Transverse colon (tissue), 4 donors: ENCODE results near the gene SMAD9. TPM values are rescaled to one million over a fixed set of nuclear protein-coding genes. Genes with fewer than 3 reads are reported as not detected.

Source experiments
- DNase-seq: peaks from one replicate; pipeline ENCODE4 v3.0.0-alpha.2; 2019
- H3K27ac ChIP-seq, 4 donors: fragments of 200-600 bp; sonication (generic); 2 replicates each; pipeline ENCODE4 v1.5.1; 2016 to 2018; ENCODE audit warnings: inconsistent platforms in 4 of 4
- H3K27me3 ChIP-seq: fragments of 200-600 bp; sonication (generic); 2 replicates; pipeline ENCODE4 v1.5.1; 2017; ENCODE audit warnings: inconsistent platforms
- H3K36me3 ChIP-seq, 4 donors: fragments of 200-600 bp; sonication (generic); 2 replicates each; pipeline ENCODE4 v1.5.1; 2017 to 2019; ENCODE audit warnings: inconsistent platforms in 4 of 4
- H3K4me1 ChIP-seq, 4 donors: fragments of 200-600 bp; sonication (generic); 2 replicates each; pipeline ENCODE4 v1.5.1; 2017 to 2020; ENCODE audit warnings: inconsistent platforms in 4 of 4
- H3K4me3 ChIP-seq, 4 donors: fragments of 200-600 bp; sonication (generic); 1 replicate in 1 of 4; 2 replicates in 3 of 4; pipeline versions ENCODE4 v1.5.1 to v1.6.1; 2017 to 2019; ENCODE audit warnings: inconsistent platforms in 4 of 4
- H3K9me3 ChIP-seq, 2 donors: fragments of 200-600 bp; sonication (generic); 2 replicates each; pipeline ENCODE4 v1.5.1; 2017 to 2019; ENCODE audit warnings: inconsistent platforms in 2 of 2
- EP300 ChIP-seq: sonication (generic); formaldehyde crosslinking; IDR thresholded peaks from one replicate; pipeline ENCODE4 v1.6.1; 2017; ENCODE audit warnings: antibody characterized with exemption, low read depth
- POLR2A ChIP-seq: fragments of 450-650 bp; IDR thresholded peaks from one replicate; pipeline ENCODE4 v1.6.1; 2016; ENCODE audit warnings: antibody characterized with exemption, mild to moderate bottlenecking, moderate library complexity
- POLR2AphosphoS5 ChIP-seq, 3 donors: sonication (generic); formaldehyde crosslinking; IDR thresholded peaks; one replicate each; pipeline ENCODE4 v1.6.1; 2016; ENCODE audit warnings: antibody characterized with exemption in 3 of 3
- WGBS, 2 donors: methylation state at CpG; one replicate each; pipeline ENCODE4 v1.1.5; 2018; ENCODE audit warnings: low coverage in 1 of 2; 5-methylcytosine and 5-hydroxymethylcytosine counted together
- in situ Hi-C, 4 donors: fragments of 200-750 bp; cut with MboI; loops; one replicate each; pipeline versions ENCODE4 v1.15.0 to v1.15.1; 2017; ENCODE audit warnings: low sequenced_read_pairs in 3 of 4, low pct_ligation_motif_present in 1 of 4, low pct_unique_long_range_greater_than_20kb in 1 of 4
- intact Hi-C: fragments of 100-400 bp; cut with DNase I; formaldehyde crosslinking; loops from one replicate; pipeline ENCODE4 v1.15.1; 2023; ENCODE audit warnings: low total_unique reads
- total RNA-seq, 4 donors: library from RNA; depleted of rRNA; stranded (reverse); fragments of >200 nt; gene quantifications; one replicate each; pipeline ENCODE4 v1.1.0, GENCODE V29; 2016
- TF ChIP-seq, protein P1 (sequence below), 5 experiments: fragments of 200-600 bp in 3 of 5; fragments of 450-650 bp in 2 of 5; sonication (generic) in 3 of 5; IDR thresholded peaks; 1 replicate in 2 of 5; 2 replicates in 3 of 5; pipeline ENCODE4 v1.5.1; 2016 to 2017; ENCODE audit warnings: antibody characterized with exemption in 5 of 5, inconsistent platforms in 3 of 5, mild to moderate bottlenecking in 2 of 5, moderate library complexity in 1 of 5

SMAD9 gene
- total RNA-seq, 4 donors from 2014 or later: 4.0 to 19.8 (median 9.8) TPM

DNA sequence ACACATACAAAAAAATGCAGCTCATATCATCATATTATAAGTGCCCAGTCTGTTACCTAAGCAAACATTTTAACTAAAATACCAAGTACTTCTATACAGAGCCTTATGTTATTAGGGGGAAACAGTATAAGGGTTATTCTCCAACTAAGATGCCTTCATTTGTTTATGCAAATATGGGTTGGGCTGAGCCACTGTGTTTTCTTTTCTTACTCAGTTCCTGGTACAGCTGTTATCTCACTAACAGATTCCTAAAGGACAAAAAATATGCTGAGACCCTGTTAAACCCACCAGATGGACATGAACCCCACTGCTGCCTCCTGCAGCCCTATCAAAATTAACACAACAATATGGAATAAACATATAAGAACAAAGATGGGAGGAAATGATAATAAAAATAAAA lies 34.5 kb upstream of the SMAD9 start:
- Histone ChIP-seq H3K4me1 (peaks cover 0 to 4% (median 0%) of the 10 kb centered on the region in 4 donors), H3K4me3 (no peak overlapping the region), H3K27ac (peak overlapping the region in 1 of 4 donors; percentile 3), H3K9me3 (no peaks in the 10 kb centered on the region), H3K36me3 (peaks cover 0 to 34% (median 13%) of the 10 kb centered on the region in 4 donors), H3K27me3 (no peaks in the 10 kb centered on the region)
- no peak for DNase-seq
- intact Hi-C loops (no loop called here), in situ Hi-C loops (no loop called here)
- no peak for TF ChIP-seq EP300
- TF ChIP-seq, protein P1, sequence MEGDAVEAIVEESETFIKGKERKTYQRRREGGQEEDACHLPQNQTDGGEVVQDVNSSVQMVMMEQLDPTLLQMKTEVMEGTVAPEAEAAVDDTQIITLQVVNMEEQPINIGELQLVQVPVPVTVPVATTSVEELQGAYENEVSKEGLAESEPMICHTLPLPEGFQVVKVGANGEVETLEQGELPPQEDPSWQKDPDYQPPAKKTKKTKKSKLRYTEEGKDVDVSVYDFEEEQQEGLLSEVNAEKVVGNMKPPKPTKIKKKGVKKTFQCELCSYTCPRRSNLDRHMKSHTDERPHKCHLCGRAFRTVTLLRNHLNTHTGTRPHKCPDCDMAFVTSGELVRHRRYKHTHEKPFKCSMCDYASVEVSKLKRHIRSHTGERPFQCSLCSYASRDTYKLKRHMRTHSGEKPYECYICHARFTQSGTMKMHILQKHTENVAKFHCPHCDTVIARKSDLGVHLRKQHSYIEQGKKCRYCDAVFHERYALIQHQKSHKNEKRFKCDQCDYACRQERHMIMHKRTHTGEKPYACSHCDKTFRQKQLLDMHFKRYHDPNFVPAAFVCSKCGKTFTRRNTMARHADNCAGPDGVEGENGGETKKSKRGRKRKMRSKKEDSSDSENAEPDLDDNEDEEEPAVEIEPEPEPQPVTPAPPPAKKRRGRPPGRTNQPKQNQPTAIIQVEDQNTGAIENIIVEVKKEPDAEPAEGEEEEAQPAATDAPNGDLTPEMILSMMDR (IDR thresholded peaks at IDR 0.05): no peak
- TF ChIP-seq POLR2A: no peak
- TF ChIP-seq POLR2AphosphoS5 (IDR thresholded peaks at IDR 0.05): no peak

DNA sequence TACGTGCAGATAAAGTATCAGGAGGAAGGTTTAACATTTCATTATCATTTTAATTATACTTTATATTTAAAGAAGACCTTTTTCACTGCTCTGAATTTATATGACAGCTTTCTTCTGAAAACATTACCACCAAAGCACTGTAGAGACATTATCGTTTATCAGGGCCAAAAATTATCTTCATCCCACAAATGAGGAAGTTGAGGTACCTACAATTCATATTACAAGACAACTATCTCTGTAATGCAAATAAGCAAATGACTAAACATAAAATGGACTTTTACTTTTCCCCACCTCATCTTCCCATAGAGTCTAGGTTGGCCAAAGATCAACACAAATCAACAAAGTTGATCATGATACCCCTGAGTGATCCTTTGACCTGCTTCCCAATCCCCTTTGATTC lies 30.9 kb upstream of the SMAD9 start:
- TF ChIP-seq EP300 (no peak), POLR2A (no peak), POLR2AphosphoS5 (IDR thresholded peaks at IDR 0.05) (no peak)
- TF ChIP-seq, protein P1 (IDR thresholded peaks at IDR 0.05): no peak
- peaks cover 0 to 36% (median 14%) of the 10 kb centered on the region in 4 donors for H3K36me3 ChIP-seq
- peaks cover 0 to 4% (median 0%) of the 10 kb centered on the region in 4 donors for H3K4me1 ChIP-seq
- no peak overlapping the region for H3K4me3 ChIP-seq
- in situ Hi-C loops (no loop called here), intact Hi-C loops (no loop called here)
- no peaks in the 10 kb centered on the region for H3K9me3 ChIP-seq
- 63 to 78% methylated on average over 1 to 2 of the region's 2 CpGs for WGBS, 2 donors
- no peak overlapping the region for H3K27ac ChIP-seq
- DNase-seq: no peak
- no peaks in the 10 kb centered on the region for H3K27me3 ChIP-seq

DNA sequence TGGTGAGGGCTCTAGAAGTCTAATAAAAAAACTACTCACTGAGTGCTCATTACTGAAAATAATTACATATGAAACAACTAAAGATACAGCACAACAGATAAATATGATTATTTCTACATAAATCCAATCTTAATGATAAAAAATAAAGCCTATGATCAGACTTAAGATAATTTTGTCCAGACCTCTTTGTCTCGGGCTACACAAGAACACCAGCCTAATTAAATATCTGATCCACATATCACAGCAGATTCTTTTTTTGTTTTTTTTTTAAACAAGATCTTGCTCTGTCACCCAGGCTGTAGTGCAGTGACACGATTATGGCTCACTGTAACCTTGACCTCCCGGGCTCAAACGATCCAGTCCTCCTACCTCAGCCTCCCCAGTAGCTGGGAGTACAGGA lies 30.3 kb upstream of the SMAD9 start:
- in situ Hi-C loops: no loop called here
- H3K27ac ChIP-seq: no peak overlapping the region
- no peaks in the 10 kb centered on the region for H3K9me3 ChIP-seq
- peaks cover 0 to 36% (median 14%) of the 10 kb centered on the region in 4 donors for H3K36me3 ChIP-seq
- peaks cover 0 to 4% (median 0%) of the 10 kb centered on the region in 4 donors for H3K4me1 ChIP-seq
- intact Hi-C loops: no loop called here
- TF ChIP-seq, protein P1 (IDR thresholded peaks at IDR 0.05): no peak
- TF ChIP-seq POLR2A (no peak), EP300 (no peak), POLR2AphosphoS5 (IDR thresholded peaks at IDR 0.05) (no peak)
- H3K27me3 ChIP-seq: no peaks in the 10 kb centered on the region
- H3K4me3 ChIP-seq: no peak overlapping the region
- DNase-seq: no peak
- WGBS, 2 donors: 83 to 90% methylated on average over 2 to 4 of the region's 4 CpGs

DNA sequence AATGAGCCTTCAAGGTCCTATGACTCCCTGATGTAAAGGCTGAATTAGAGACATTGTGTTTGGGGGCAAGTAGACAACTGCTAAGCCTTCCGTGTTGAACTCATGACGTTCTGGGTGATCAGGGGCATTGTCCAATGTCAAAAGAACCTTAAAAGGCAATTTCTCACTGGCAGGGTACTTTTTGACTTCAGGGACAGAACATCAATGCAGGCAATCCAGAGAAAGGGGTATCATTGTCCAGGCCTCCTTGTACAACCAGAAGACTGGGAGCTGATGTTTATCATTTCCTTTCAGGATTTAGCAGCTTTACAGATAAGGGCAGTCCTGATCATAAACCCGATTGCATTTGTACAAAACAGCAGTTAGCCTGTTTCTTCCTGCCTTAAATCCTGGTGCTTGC lies 25.0 kb upstream of the SMAD9 start:
- intact Hi-C loops: no loop called here

More for the DNA sequence above, 25.0 kb upstream of the SMAD9 start:
- DNase-seq: no peak
- Histone ChIP-seq H3K36me3 (peaks cover 0 to 16% (median 3%) of the 10 kb centered on the region in 4 donors), H3K4me3 (no peak overlapping the region), H3K27ac (no peak overlapping the region), H3K27me3 (no peaks in the 10 kb centered on the region), H3K4me1 (no peaks in the 10 kb centered on the region), H3K9me3 (no peaks in the 10 kb centered on the region)
- TF ChIP-seq EP300 (no peak), POLR2A (no peak), POLR2AphosphoS5 (IDR thresholded peaks at IDR 0.05) (no peak)
- TF ChIP-seq, protein P1 (IDR thresholded peaks at IDR 0.05): no peak
- in situ Hi-C loops: no loop called here
- 51% methylated on average over 3 of the region's 3 CpGs; no CpG with 5 or more reads in 1 of the 2 donors for WGBS, 2 donors
